ENCODE results near the gene NRXN2. TPM values are rescaled to one million over a fixed set of nuclear protein-coding genes. Genes with fewer than 3 reads are reported as not detected.

The NRXN2 gene
- total RNA-seq, 1 donor from 2014 or later: 0.14 TPM

- Mint-ChIP-seq H3K4me3 (ENCODE audit: unreplicated experiment) (no peak overlapping the region), H3K27me3 (ENCODE audit: low read depth, unreplicated experiment) (peaks cover 39% of the 10 kb centered on the region), H3K9me3 (ENCODE audit: unreplicated experiment) (no peaks in the 10 kb centered on the region), H3K4me1 (ENCODE audit: low read depth, unreplicated experiment) (peaks cover 2% of the 10 kb centered on the region), H3K27ac (ENCODE audit: unreplicated experiment) (no peak overlapping the region), H3K36me3 (ENCODE audit: low read depth, unreplicated experiment) (no peaks in the 10 kb centered on the region)
- FAIRE-seq (no peak), DNase-seq (ENCODE audit: low read depth) (no peak)
- Histone ChIP-seq H2AFZ (ENCODE audit: low read depth, low read length) (no peak overlapping the region), H3K27me3 (ENCODE audit: insufficient read depth, low read length) (peaks cover 43% of the 10 kb centered on the region), H3K4me1 (ENCODE audit: insufficient read depth, low read length) (peaks cover 24% of the 10 kb centered on the region), H3K79me2 (ENCODE audit: insufficient read depth, low read length) (no peaks in the 10 kb centered on the region), H3K9me3 (ENCODE audit: insufficient read depth, low read depth, low read length) (no peaks in the 10 kb centered on the region), H4K20me1 (ENCODE audit: insufficient read depth, low read length) (peaks cover 5% of the 10 kb centered on the region), H3K27ac (ENCODE audit: low read depth, low read length) (no peak overlapping the region), H3K9ac (ENCODE audit: low read length) (no peak overlapping the region), H3K4me3 (ENCODE audit: insufficient read depth, low read depth, low read length) (no peak overlapping the region), H3K4me2 (ENCODE audit: low read length) (no peak overlapping the region), H3K36me3 (ENCODE audit: insufficient read depth, low read length) (no peaks in the 10 kb centered on the region)
- TF ChIP-seq CTCF (IDR thresholded peaks at IDR 0.05; ENCODE audit: insufficient read depth, low read depth, low read length) (no peak), EZH2 (IDR thresholded peaks at IDR 0.05; ENCODE audit: insufficient read depth, low read length) (no peak)
Measured at GRCh38 chr11:64741375-64742086, 18.5 kb upstream of the NRXN2 start.

GRCh38 chr11:64739871-64740270 lies 16.9 kb upstream of the NRXN2 start:
- no peak overlapping the region for H2AFZ ChIP-seq (ENCODE audit: low read depth, low read length)
- H3K4me3 ChIP-seq (ENCODE audit: insufficient read depth, low read depth, low read length): no peak overlapping the region
- no peaks in the 10 kb centered on the region for H3K9me3 ChIP-seq (ENCODE audit: insufficient read depth, low read depth, low read length)
- H3K27ac ChIP-seq (ENCODE audit: low read depth, low read length): no peak overlapping the region
- TF ChIP-seq EZH2 (IDR thresholded peaks at IDR 0.05; ENCODE audit: insufficient read depth, low read length) (no peak), CTCF (IDR thresholded peaks at IDR 0.05; ENCODE audit: insufficient read depth, low read depth, low read length) (no peak)
- H3K36me3 ChIP-seq (ENCODE audit: insufficient read depth, low read length): no peaks in the 10 kb centered on the region
- peaks cover 48% of the 10 kb centered on the region for H3K27me3 Mint-ChIP-seq (ENCODE audit: low read depth, unreplicated experiment)
- no peaks in the 10 kb centered on the region for H3K9me3 Mint-ChIP-seq (ENCODE audit: unreplicated experiment)
- peaks cover 3% of the 10 kb centered on the region for H3K4me1 Mint-ChIP-seq (ENCODE audit: low read depth, unreplicated experiment)
- no peak overlapping the region for H3K9ac ChIP-seq (ENCODE audit: low read length)
- no peak overlapping the region for H3K4me3 Mint-ChIP-seq (ENCODE audit: unreplicated experiment)
- no peak overlapping the region for H3K27ac Mint-ChIP-seq (ENCODE audit: unreplicated experiment)
- peaks cover 40% of the 10 kb centered on the region for H3K27me3 ChIP-seq (ENCODE audit: insufficient read depth, low read length)
- H3K4me1 ChIP-seq (ENCODE audit: insufficient read depth, low read length): peaks cover 14% of the 10 kb centered on the region
- no peaks in the 10 kb centered on the region for H3K79me2 ChIP-seq (ENCODE audit: insufficient read depth, low read length)
- H3K4me2 ChIP-seq (ENCODE audit: low read length): no peak overlapping the region
- H4K20me1 ChIP-seq (ENCODE audit: insufficient read depth, low read length): peaks cover 5% of the 10 kb centered on the region
- peaks cover 2% of the 10 kb centered on the region for H3K36me3 Mint-ChIP-seq (ENCODE audit: low read depth, unreplicated experiment)
- no peak for FAIRE-seq
- no peak for DNase-seq (ENCODE audit: low read depth)

GRCh38 chr11:64736654-64737053 lies 13.7 kb upstream of the NRXN2 start:
- Mint-ChIP-seq H3K9me3 (ENCODE audit: unreplicated experiment) (no peaks in the 10 kb centered on the region), H3K27me3 (ENCODE audit: low read depth, unreplicated experiment) (peaks cover 50% of the 10 kb centered on the region), H3K4me3 (ENCODE audit: unreplicated experiment) (no peak overlapping the region), H3K27ac (ENCODE audit: unreplicated experiment) (no peak overlapping the region), H3K4me1 (ENCODE audit: low read depth, unreplicated experiment) (peaks cover 4% of the 10 kb centered on the region), H3K36me3 (ENCODE audit: low read depth, unreplicated experiment) (peaks cover 3% of the 10 kb centered on the region)
- no peak overlapping the region for H2AFZ ChIP-seq (ENCODE audit: low read depth, low read length)
- no peaks in the 10 kb centered on the region for H3K9me3 ChIP-seq (ENCODE audit: insufficient read depth, low read depth, low read length)
- H3K4me2 ChIP-seq (ENCODE audit: low read length): no peak overlapping the region
- no peak overlapping the region for H3K9ac ChIP-seq (ENCODE audit: low read length)
- no peaks in the 10 kb centered on the region for H3K4me1 ChIP-seq (ENCODE audit: insufficient read depth, low read length)
- TF ChIP-seq CTCF (IDR thresholded peaks at IDR 0.05; ENCODE audit: insufficient read depth, low read depth, low read length) (no peak), EZH2 (IDR thresholded peaks at IDR 0.05; ENCODE audit: insufficient read depth, low read length) (no peak)
- H4K20me1 ChIP-seq (ENCODE audit: insufficient read depth, low read length): no peaks in the 10 kb centered on the region
- DNase-seq (ENCODE audit: low read depth): no peak
- no peak overlapping the region for H3K27ac ChIP-seq (ENCODE audit: low read depth, low read length)
- peaks cover 14% of the 10 kb centered on the region for H3K27me3 ChIP-seq (ENCODE audit: insufficient read depth, low read length)
- H3K36me3 ChIP-seq (ENCODE audit: insufficient read depth, low read length): no peaks in the 10 kb centered on the region
- FAIRE-seq: no peak
- no peaks in the 10 kb centered on the region for H3K79me2 ChIP-seq (ENCODE audit: insufficient read depth, low read length)
- no peak overlapping the region for H3K4me3 ChIP-seq (ENCODE audit: insufficient read depth, low read depth, low read length)

Measured in astrocyte (in vitro differentiated cells and primary cell).